Lower leg skin (tissue), 3 donors: ENCODE measurements around the gene AQP2.

Source experiments
- CTCF ChIP-seq, 3 donors: fragments of 450-650 bp; IDR thresholded peaks; one replicate each; pipeline ENCODE4 v1.5.1; 2016; ENCODE audit warnings: antibody characterized with exemption in 3 of 3, mild to moderate bottlenecking in 3 of 3, moderate library complexity in 2 of 3
- POLR2A ChIP-seq, 2 donors: fragments of 450-650 bp; IDR thresholded peaks; one replicate each; pipeline ENCODE4 v1.6.1; 2016 to 2017; ENCODE audit warnings: antibody characterized with exemption in 2 of 2, mild to moderate bottlenecking in 1 of 2, moderate library complexity in 1 of 2

GRCh38 chr12:49961993-49962764, 11.6 kb downstream of the AQP2 start:
- no peak for TF ChIP-seq CTCF (IDR thresholded peaks at IDR 0.05)
- no peak for TF ChIP-seq POLR2A (IDR thresholded peaks at IDR 0.05)
